Astrocyte (in vitro differentiated cells and primary cell): Measurements from ENCODE around the gene ATP2A2. TPM values are rescaled to one million over a fixed set of nuclear protein-coding genes. Genes with fewer than 3 reads are reported as not detected.

ENCODE experiments used
- DNase-seq: peaks from one replicate; pipeline ENCODE4 v3.0.0-alpha.2; 2010; ENCODE audit warnings: low read depth
- FAIRE-seq: peaks from 2 replicates; lab custom pipeline; 2011; peaks lifted over from hg19 to GRCh38; lab: Jason Lieb, UNC
- H2AFZ ChIP-seq: 2 replicates; pipeline ENCODE4 v1.6.0; 2012; ENCODE audit warnings: low read depth, low read length, inconsistent platforms
- H3K27ac ChIP-seq: 2 replicates; pipeline ENCODE4 v1.5.1; 2011; ENCODE audit warnings: low read depth, low read length, inconsistent platforms
- H3K27me3 ChIP-seq: 2 replicates; pipeline ENCODE4 v1.6.0; 2011; ENCODE audit warnings: low read length, inconsistent platforms; ENCODE audit not compliant: insufficient read depth
- H3K36me3 ChIP-seq: 2 replicates; pipeline ENCODE4 v1.5.1; 2011; ENCODE audit warnings: low read length, inconsistent platforms; ENCODE audit not compliant: insufficient read depth
- H3K4me1 ChIP-seq: 2 replicates; pipeline ENCODE4 v1.5.1; 2011; ENCODE audit warnings: low read length, inconsistent platforms; ENCODE audit not compliant: insufficient read depth
- H3K4me2 ChIP-seq: 2 replicates; pipeline ENCODE4 v1.6.0; 2012; ENCODE audit warnings: low read length, inconsistent platforms
- H3K4me3 ChIP-seq: 2 replicates; pipeline ENCODE4 v1.5.1; 2011; ENCODE audit warnings: low read depth, mild to moderate bottlenecking, low read length, inconsistent platforms; ENCODE audit not compliant: insufficient read depth
- H3K79me2 ChIP-seq: 2 replicates; pipeline ENCODE4 v1.6.0; 2012; ENCODE audit warnings: mild to moderate bottlenecking, low read length, inconsistent platforms; ENCODE audit not compliant: insufficient read depth
- H3K9ac ChIP-seq: 2 replicates; pipeline ENCODE4 v1.6.0; 2012; ENCODE audit warnings: mild to moderate bottlenecking, low read length, inconsistent platforms
- H3K9me3 ChIP-seq: 2 replicates; pipeline ENCODE4 v1.5.1; 2012; ENCODE audit warnings: low read depth, mild to moderate bottlenecking, low read length, inconsistent platforms; ENCODE audit not compliant: insufficient read depth
- H4K20me1 ChIP-seq: 2 replicates; pipeline ENCODE4 v1.6.0; 2012; ENCODE audit warnings: low read length, inconsistent platforms; ENCODE audit not compliant: insufficient read depth
- H3K27ac Mint-ChIP-seq: one replicate; pipeline ENCODE4 v1.8.0; 2021; ENCODE audit warnings: mild to moderate bottlenecking, mixed read lengths; ENCODE audit not compliant: unreplicated experiment
- H3K27me3 Mint-ChIP-seq: one replicate; pipeline ENCODE4 v1.8.0; 2021; ENCODE audit warnings: low read depth, mixed read lengths; ENCODE audit not compliant: unreplicated experiment
- H3K36me3 Mint-ChIP-seq: one replicate; pipeline ENCODE4 v1.8.0; 2021; ENCODE audit warnings: low read depth, mixed read lengths; ENCODE audit not compliant: unreplicated experiment
- H3K4me1 Mint-ChIP-seq: one replicate; pipeline ENCODE4 v1.8.0; 2021; ENCODE audit warnings: low read depth, mixed read lengths; ENCODE audit not compliant: unreplicated experiment
- H3K4me3 Mint-ChIP-seq: one replicate; pipeline ENCODE4 v1.8.0; 2021; ENCODE audit warnings: mild to moderate bottlenecking, moderate library complexity, mixed read lengths; ENCODE audit not compliant: unreplicated experiment
- H3K9me3 Mint-ChIP-seq: one replicate; pipeline ENCODE4 v1.8.0; 2021; ENCODE audit warnings: mild to moderate bottlenecking, mixed read lengths; ENCODE audit not compliant: unreplicated experiment
- EZH2 ChIP-seq: IDR thresholded peaks from 2 replicates; pipeline ENCODE4 v1.6.1; 2012; ENCODE audit warnings: mild to moderate bottlenecking, low read length, inconsistent platforms; ENCODE audit not compliant: insufficient read depth
- total RNA-seq: library from RNA; stranded (reverse); gene quantifications from 2 replicates; pipeline ENCODE4 v1.2.1, GENCODE V29; 2021
- TF ChIP-seq, protein P1 (sequence below): IDR thresholded peaks from 2 replicates; pipeline ENCODE4 v1.5.1; 2011; ENCODE audit warnings: low read depth, mild to moderate bottlenecking, inconsistent platforms, low read length, moderate library complexity; ENCODE audit not compliant: insufficient read depth

The ATP2A2 gene
- total RNA-seq, 1 donor from 2014 or later = 262 TPM

- no peak for DNase-seq
- H3K4me2 ChIP-seq = no peak overlapping the region
- H3K27ac ChIP-seq = no peak overlapping the region
- no peak overlapping the region for H2AFZ ChIP-seq
- Mint-ChIP-seq H3K27me3 (no peaks in the 10 kb centered on the region), H3K4me3 (no peak overlapping the region), H3K36me3 (peaks cover 41% of the 10 kb centered on the region), H3K27ac (no peak overlapping the region), H3K9me3 (no peaks in the 10 kb centered on the region), H3K4me1 (no peaks in the 10 kb centered on the region)
- H3K4me1 ChIP-seq = peaks cover 6% of the 10 kb centered on the region
- FAIRE-seq = no peak
- H3K9me3 ChIP-seq = no peaks in the 10 kb centered on the region
- H3K27me3 ChIP-seq = no peaks in the 10 kb centered on the region
- no peak for TF ChIP-seq EZH2
- TF ChIP-seq, protein P1, sequence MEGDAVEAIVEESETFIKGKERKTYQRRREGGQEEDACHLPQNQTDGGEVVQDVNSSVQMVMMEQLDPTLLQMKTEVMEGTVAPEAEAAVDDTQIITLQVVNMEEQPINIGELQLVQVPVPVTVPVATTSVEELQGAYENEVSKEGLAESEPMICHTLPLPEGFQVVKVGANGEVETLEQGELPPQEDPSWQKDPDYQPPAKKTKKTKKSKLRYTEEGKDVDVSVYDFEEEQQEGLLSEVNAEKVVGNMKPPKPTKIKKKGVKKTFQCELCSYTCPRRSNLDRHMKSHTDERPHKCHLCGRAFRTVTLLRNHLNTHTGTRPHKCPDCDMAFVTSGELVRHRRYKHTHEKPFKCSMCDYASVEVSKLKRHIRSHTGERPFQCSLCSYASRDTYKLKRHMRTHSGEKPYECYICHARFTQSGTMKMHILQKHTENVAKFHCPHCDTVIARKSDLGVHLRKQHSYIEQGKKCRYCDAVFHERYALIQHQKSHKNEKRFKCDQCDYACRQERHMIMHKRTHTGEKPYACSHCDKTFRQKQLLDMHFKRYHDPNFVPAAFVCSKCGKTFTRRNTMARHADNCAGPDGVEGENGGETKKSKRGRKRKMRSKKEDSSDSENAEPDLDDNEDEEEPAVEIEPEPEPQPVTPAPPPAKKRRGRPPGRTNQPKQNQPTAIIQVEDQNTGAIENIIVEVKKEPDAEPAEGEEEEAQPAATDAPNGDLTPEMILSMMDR = no peak
- peaks cover 89% of the 10 kb centered on the region for H3K36me3 ChIP-seq
- H3K4me3 ChIP-seq = no peak overlapping the region
- peaks cover 67% of the 10 kb centered on the region for H4K20me1 ChIP-seq
- H3K9ac ChIP-seq = no peak overlapping the region
- peaks cover 52% of the 10 kb centered on the region for H3K79me2 ChIP-seq
Measured at GRCh38 chr12:110342157-110342556, 61.1 kb downstream of the ATP2A2 start.

DNA sequence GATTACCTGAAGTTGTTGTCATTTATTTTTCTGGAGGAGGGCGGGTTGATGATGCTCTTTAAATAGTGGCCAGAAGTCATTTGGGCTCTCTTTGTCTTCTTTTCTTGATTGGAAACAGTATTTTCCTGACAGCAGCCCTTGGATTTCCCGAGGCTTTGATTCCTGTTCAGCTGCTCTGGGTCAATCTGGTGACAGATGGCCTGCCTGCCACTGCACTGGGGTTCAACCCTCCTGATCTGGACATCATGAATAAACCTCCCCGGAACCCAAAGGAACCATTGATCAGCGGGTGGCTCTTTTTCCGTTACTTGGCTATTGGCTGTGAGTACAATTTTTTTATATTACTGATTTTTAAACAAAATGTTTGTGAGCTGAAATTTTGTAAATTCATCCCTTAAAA lies 62.1 kb downstream of the ATP2A2 start:
- H3K4me3 ChIP-seq = no peak overlapping the region
- no peak overlapping the region for H2AFZ ChIP-seq
- no peak for DNase-seq
- Mint-ChIP-seq H3K27me3 (no peaks in the 10 kb centered on the region), H3K36me3 (peaks cover 40% of the 10 kb centered on the region), H3K4me3 (no peak overlapping the region), H3K9me3 (no peaks in the 10 kb centered on the region), H3K27ac (no peak overlapping the region), H3K4me1 (no peaks in the 10 kb centered on the region)
- no peak overlapping the region for H3K27ac ChIP-seq
- H3K4me2 ChIP-seq = no peak overlapping the region
- peaks cover 66% of the 10 kb centered on the region for H4K20me1 ChIP-seq
- peaks cover 6% of the 10 kb centered on the region for H3K4me1 ChIP-seq
- no peaks in the 10 kb centered on the region for H3K27me3 ChIP-seq
- H3K9ac ChIP-seq = no peak overlapping the region
- no peaks in the 10 kb centered on the region for H3K9me3 ChIP-seq
- TF ChIP-seq, protein P1 = no peak
- no peak for TF ChIP-seq EZH2
- peaks cover 89% of the 10 kb centered on the region for H3K36me3 ChIP-seq
- FAIRE-seq = no peak
- H3K79me2 ChIP-seq = peaks cover 43% of the 10 kb centered on the region

GRCh38 chr12:110343736-110344555 lies 62.9 kb downstream of the ATP2A2 start:
- no peak overlapping the region for H3K27ac Mint-ChIP-seq
- no peaks in the 10 kb centered on the region for H3K27me3 Mint-ChIP-seq

More at GRCh38 chr12:110343736-110344555, 62.9 kb downstream of the ATP2A2 start:
- Histone ChIP-seq H3K27ac (no peak overlapping the region), H4K20me1 (peaks cover 66% of the 10 kb centered on the region), H3K27me3 (no peaks in the 10 kb centered on the region), H3K36me3 (peaks cover 89% of the 10 kb centered on the region), H2AFZ (no peak overlapping the region), H3K4me3 (no peak overlapping the region), H3K79me2 (peaks cover 35% of the 10 kb centered on the region), H3K4me2 (no peak overlapping the region), H3K9ac (no peak overlapping the region), H3K4me1 (peaks cover 6% of the 10 kb centered on the region), H3K9me3 (no peaks in the 10 kb centered on the region)
- no peak for FAIRE-seq
- Mint-ChIP-seq H3K4me1 (no peaks in the 10 kb centered on the region), H3K9me3 (no peaks in the 10 kb centered on the region), H3K36me3 (peaks cover 39% of the 10 kb centered on the region), H3K4me3 (no peak overlapping the region)
- no peak for DNase-seq
- TF ChIP-seq EZH2 = no peak
- TF ChIP-seq, protein P1 = no peak
